Neural progenitor cell (in vitro differentiated cells): ENCODE measurements around the gene DHFR2. TPM values are rescaled to one million over a fixed set of nuclear protein-coding genes. Genes with fewer than 3 reads are reported as not detected.
"Not testable (repeated sequence)": the region's sequence is repeated elsewhere in the genome, so short reads cannot be mapped to it uniquely, and the experiment has no call there.

ENCODE experiments used
- DNase-seq: peaks from one replicate; pipeline ENCODE4 v3.0.0-alpha.2; 2016; ENCODE audit warnings: low spot score
- H2AFZ ChIP-seq: fragments of 200-600 bp; sonication (generic); replicated peaks from 2 replicates; pipeline ENCODE4 v1.6.1; 2016; ENCODE audit warnings: antibody characterized with exemption
- H3F3A ChIP-seq: fragments of 200-600 bp; sonication (generic); 2 replicates; pipeline ENCODE4 v1.6.1; 2016; ENCODE audit warnings: antibody characterized with exemption, low read depth
- H3K27ac ChIP-seq: fragments of 200-600 bp; sonication (generic); 2 replicates; pipeline ENCODE4 v1.5.1; 2016; ENCODE audit warnings: mild to moderate bottlenecking
- H3K27me3 ChIP-seq: fragments of 200-600 bp; sonication (generic); 2 replicates; pipeline ENCODE4 v1.6.1; 2016; ENCODE audit warnings: mild to moderate bottlenecking, moderate library complexity
- H3K36me3 ChIP-seq: fragments of 200-600 bp; sonication (generic); 2 replicates; pipeline ENCODE4 v1.5.1; 2016
- H3K4me1 ChIP-seq: fragments of 200-600 bp; sonication (generic); 2 replicates; pipeline ENCODE4 v1.6.1; 2016; ENCODE audit warnings: mixed run types
- H3K4me2 ChIP-seq: fragments of 200-600 bp; sonication (generic); 2 replicates; pipeline ENCODE4 v1.6.1; 2016
- H3K4me3 ChIP-seq: fragments of 200-600 bp; sonication (generic); 2 replicates; pipeline ENCODE4 v1.5.1; 2016
- H3K79me2 ChIP-seq: fragments of 200-600 bp; sonication (generic); 2 replicates; pipeline ENCODE4 v1.6.1; 2016; ENCODE audit warnings: low read depth
- H3K9ac ChIP-seq: fragments of 200-600 bp; sonication (generic); 2 replicates; pipeline ENCODE4 v1.6.1; 2016
- H3K9me3 ChIP-seq: fragments of 200-600 bp; sonication (generic); 2 replicates; pipeline ENCODE4 v1.5.1; 2016; ENCODE audit warnings: low read depth
- H4K20me1 ChIP-seq: fragments of 200-600 bp; sonication (generic); 2 replicates; pipeline ENCODE4 v1.6.1; 2016; ENCODE audit warnings: low read depth
- H3K27ac Mint-ChIP-seq: 3 replicates; pipeline ENCODE4 v1.8.0; 2021; ENCODE audit warnings: mixed read lengths
- H3K27me3 Mint-ChIP-seq: 2 replicates; pipeline ENCODE4 v1.8.0; 2022; ENCODE audit warnings: low read depth, mild to moderate bottlenecking, inconsistent platforms, moderate library complexity, mixed read lengths; ENCODE audit not compliant: insufficient read depth
- H3K36me3 Mint-ChIP-seq: 3 replicates; pipeline ENCODE4 v1.8.0; 2021; ENCODE audit warnings: mixed read lengths
- H3K4me1 Mint-ChIP-seq: 3 replicates; pipeline ENCODE4 v1.8.0; 2021; ENCODE audit warnings: mixed read lengths
- H3K4me3 Mint-ChIP-seq: 3 replicates; pipeline ENCODE4 v1.8.0; 2021; ENCODE audit warnings: mild to moderate bottlenecking, moderate library complexity, mixed read lengths
- H3K9me3 Mint-ChIP-seq: 3 replicates; pipeline ENCODE4 v1.8.0; 2020; ENCODE audit warnings: mixed read lengths
- EZH2 ChIP-seq: fragments of 200-600 bp; sonication (generic); IDR thresholded peaks from 2 replicates; pipeline ENCODE4 v1.6.1; 2017; ENCODE audit warnings: antibody characterized with exemption, mild to moderate bottlenecking, moderate library complexity
- EZH2phosphoT487 ChIP-seq: fragments of 200-600 bp; sonication (generic); IDR thresholded peaks from 2 replicates; pipeline ENCODE4 v1.6.1; 2017; ENCODE audit warnings: antibody characterized with exemption
- total RNA-seq: library from RNA; depleted of rRNA; stranded (reverse); fragments of >200 nt; gene quantifications from 2 replicates; pipeline ENCODE4 v1.2.3, GENCODE V29; 2015; ENCODE audit warnings: low replicate concordance
- TF ChIP-seq, protein P1 (sequence below): fragments of 200-600 bp; sonication (generic); IDR thresholded peaks from 2 replicates; pipeline ENCODE4 v1.5.1; 2017; ENCODE audit warnings: antibody characterized with exemption, mild to moderate bottlenecking

The DHFR2 gene
- 7.0 and 8.8 TPM in 2 replicates for total RNA-seq

DNA sequence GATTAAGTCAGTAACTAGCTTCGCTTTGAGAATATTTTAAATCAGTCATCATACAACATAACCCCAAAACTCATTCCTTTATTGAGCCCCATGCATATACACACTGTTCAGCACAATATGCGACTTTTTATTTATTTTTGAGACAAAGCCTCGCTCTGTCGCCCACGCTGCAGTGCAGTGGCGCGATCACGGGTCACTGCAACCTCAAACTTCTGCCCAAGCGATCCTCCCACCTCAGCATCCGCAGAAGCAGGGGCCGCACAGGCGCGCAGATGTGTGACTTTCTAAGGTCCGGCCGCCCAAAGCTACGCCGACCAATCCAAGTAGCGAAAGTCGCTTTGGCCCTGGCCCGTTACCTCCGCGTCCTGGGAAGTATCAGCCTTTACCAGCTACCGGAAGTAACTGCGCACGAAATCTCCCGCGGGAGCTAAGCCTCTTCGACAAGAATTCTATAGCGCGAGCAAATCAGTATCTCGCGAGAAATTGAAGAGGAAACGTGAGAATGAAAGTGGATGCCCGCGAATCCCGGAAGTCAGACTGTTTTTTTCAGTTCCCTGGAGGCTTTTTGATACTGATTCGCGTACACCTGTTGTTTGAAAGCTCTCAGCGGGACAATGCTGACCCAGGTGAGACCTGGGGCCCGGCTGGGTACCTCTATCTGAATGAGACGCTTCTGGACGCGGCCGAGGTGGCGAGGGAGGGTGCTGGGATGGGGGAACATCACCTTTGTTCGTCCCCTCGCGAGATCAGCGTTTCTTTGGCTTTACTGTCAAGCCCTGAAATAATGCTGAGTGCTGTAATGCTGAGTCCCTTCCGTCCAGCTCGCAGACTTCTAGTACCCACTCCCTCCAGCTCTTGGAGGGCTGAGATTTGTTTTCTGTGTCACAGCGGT is at the start of gene DHFR2, which contains the start of gene NSUN3:
Gene DHFR2, minus strand, starts transcription at position 404 of the 892 bp plus-strand sequence. CDS start 1,405 bp downstream, outside the sequence.
Gene NSUN3, plus strand, starts transcription at position 549 of the 892 bp plus-strand sequence. Its CDS starts 66 bp downstream, at position 615.
- no peaks in the 10 kb centered on the region for H3K9me3 Mint-ChIP-seq
- Histone ChIP-seq H3K27me3 (no peaks in the 10 kb centered on the region), H2AFZ (peak within 1 kb of the TSS; percentile 94), H3K4me2 (peak within 1 kb of the TSS; percentile 98), H3K9me3 (no peaks in the 10 kb centered on the region), H4K20me1 (no peaks in the 10 kb centered on the region), H3K27ac (peak within 1 kb of the TSS; percentile 96), H3F3A (peaks cover 13% of the 10 kb centered on the region), H3K9ac (peak within 1 kb of the TSS; percentile 95), H3K79me2 (peaks cover 22% of the 10 kb centered on the region), H3K4me3 (peak within 1 kb of the TSS; percentile 74), H3K4me1 (peaks cover 14% of the 10 kb centered on the region), H3K36me3 (no peaks in the 10 kb centered on the region)
- H3K27me3 Mint-ChIP-seq: peaks cover 4% of the 10 kb centered on the region
- peaks cover 12% of the 10 kb centered on the region for H3K36me3 Mint-ChIP-seq
- peak within 1 kb of the TSS; percentile 99 for H3K4me3 Mint-ChIP-seq
- peaks cover 29% of the 10 kb centered on the region for H3K4me1 Mint-ChIP-seq
- TF ChIP-seq, protein P1, sequence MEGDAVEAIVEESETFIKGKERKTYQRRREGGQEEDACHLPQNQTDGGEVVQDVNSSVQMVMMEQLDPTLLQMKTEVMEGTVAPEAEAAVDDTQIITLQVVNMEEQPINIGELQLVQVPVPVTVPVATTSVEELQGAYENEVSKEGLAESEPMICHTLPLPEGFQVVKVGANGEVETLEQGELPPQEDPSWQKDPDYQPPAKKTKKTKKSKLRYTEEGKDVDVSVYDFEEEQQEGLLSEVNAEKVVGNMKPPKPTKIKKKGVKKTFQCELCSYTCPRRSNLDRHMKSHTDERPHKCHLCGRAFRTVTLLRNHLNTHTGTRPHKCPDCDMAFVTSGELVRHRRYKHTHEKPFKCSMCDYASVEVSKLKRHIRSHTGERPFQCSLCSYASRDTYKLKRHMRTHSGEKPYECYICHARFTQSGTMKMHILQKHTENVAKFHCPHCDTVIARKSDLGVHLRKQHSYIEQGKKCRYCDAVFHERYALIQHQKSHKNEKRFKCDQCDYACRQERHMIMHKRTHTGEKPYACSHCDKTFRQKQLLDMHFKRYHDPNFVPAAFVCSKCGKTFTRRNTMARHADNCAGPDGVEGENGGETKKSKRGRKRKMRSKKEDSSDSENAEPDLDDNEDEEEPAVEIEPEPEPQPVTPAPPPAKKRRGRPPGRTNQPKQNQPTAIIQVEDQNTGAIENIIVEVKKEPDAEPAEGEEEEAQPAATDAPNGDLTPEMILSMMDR: no peak
- TF ChIP-seq EZH2 (no peak), EZH2phosphoT487 (no peak)
- DNase-seq: peak; percentile 97
- H3K27ac Mint-ChIP-seq: peak within 1 kb of the TSS; percentile 100

DNA sequence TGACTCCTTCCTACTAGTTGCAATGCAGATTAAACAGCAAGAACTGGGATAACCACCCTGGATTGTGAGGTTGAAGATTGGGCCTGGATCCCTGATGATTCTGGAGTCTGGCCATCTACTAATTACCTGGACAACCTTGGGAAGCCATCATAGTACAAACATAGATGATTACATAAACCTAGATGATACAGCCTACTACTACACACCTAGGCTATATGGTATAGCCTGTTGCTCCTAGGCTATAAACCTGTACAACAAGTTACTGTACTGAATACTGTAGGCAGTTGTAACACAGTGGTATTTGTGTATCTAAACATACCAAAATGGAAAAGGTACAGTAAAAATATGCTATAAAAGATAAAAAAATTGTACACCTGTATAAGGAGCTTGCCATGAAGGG is 48.1 kb upstream of the DHFR2 start:
- H3K27me3 Mint-ChIP-seq: no peaks in the 10 kb centered on the region
- no peaks in the 10 kb centered on the region for H3K36me3 ChIP-seq
- no peak overlapping the region for H3K9ac ChIP-seq
- H3K4me3 Mint-ChIP-seq: no peak overlapping the region
- H3K27me3 ChIP-seq: no peaks in the 10 kb centered on the region
- H3K4me1 ChIP-seq: no peaks in the 10 kb centered on the region
- DNase-seq: no peak
- no peaks in the 10 kb centered on the region for H3K9me3 ChIP-seq
- no peaks in the 10 kb centered on the region for H3F3A ChIP-seq
- peaks cover 10% of the 10 kb centered on the region for H3K36me3 Mint-ChIP-seq
- no peaks in the 10 kb centered on the region for H3K4me1 Mint-ChIP-seq
- no peaks in the 10 kb centered on the region for H4K20me1 ChIP-seq
- no peak overlapping the region for H3K4me3 ChIP-seq
- no peak overlapping the region for H3K27ac ChIP-seq
- H3K79me2 ChIP-seq: no peaks in the 10 kb centered on the region
- no peak overlapping the region for H3K4me2 ChIP-seq
- H3K9me3 Mint-ChIP-seq: no peaks in the 10 kb centered on the region
- TF ChIP-seq EZH2: no peak
- TF ChIP-seq, protein P1: no peak
- no peak overlapping the region for H3K27ac Mint-ChIP-seq
- no peak overlapping the region for H2AFZ ChIP-seq

DNA sequence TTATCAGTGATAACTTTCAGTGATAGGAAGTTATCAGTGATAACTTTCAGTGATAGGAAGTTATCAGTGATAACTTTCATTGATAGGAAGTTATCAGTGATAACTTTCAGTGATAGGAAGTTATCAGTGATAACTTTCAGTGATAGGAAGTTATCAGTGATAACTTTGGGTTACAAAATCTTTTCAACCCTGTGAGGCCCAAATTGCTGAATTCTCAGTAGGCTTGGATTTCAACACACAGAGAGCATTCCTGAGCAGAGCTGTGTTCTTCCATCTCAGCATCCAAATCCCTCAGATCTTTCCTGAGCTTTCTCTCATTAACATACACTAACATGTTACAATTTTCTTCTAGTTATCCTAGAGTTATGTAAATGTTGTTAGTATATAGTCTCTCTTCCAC is 47.5 kb upstream of the DHFR2 start:
- H3K4me3 ChIP-seq, H3K4me1 Mint-ChIP-seq, H3K9ac ChIP-seq, H3K27me3 Mint-ChIP-seq, H3K27ac Mint-ChIP-seq, H2AFZ ChIP-seq, H3F3A ChIP-seq, H3K4me3 Mint-ChIP-seq, H3K4me1 ChIP-seq, H3K4me2 ChIP-seq, H3K36me3 ChIP-seq, H3K9me3 ChIP-seq, H3K27me3 ChIP-seq, DNase-seq, H3K27ac ChIP-seq, H3K79me2 ChIP-seq, H3K9me3 Mint-ChIP-seq, H4K20me1 ChIP-seq, H3K36me3 Mint-ChIP-seq: not testable (repeated sequence)

DNA sequence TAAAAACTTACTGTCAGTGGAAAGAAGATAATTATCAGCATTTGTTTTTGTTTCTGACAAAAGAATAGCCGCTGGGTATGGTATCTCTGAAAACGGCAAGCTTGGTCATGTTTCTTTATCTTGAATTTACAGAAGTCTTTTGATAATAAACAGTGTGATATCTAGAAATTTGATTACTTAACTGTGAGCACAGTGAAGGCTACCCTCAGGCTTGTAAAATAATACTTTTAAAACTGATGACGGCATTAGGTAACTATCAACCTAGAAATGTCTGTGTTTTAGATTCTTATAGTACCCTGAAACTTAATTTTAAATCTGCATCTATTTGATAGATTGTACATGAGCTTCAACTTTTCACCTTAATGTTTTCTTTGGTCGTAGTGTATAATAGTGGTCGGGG is 43.6 kb upstream of the DHFR2 start:
- H3K36me3 ChIP-seq: no peaks in the 10 kb centered on the region
- TF ChIP-seq, protein P1: no peak
- TF ChIP-seq EZH2phosphoT487: no peak
- TF ChIP-seq EZH2: no peak
- H3K27ac ChIP-seq: no peak overlapping the region
- no peak for DNase-seq
- Mint-ChIP-seq H3K27me3 (no peaks in the 10 kb centered on the region), H3K9me3 (no peaks in the 10 kb centered on the region), H3K4me3 (no peak overlapping the region), H3K36me3 (peaks cover 5% of the 10 kb centered on the region), H3K27ac (no peak overlapping the region), H3K4me1 (no peaks in the 10 kb centered on the region)
- no peaks in the 10 kb centered on the region for H3F3A ChIP-seq
- no peak overlapping the region for H3K4me3 ChIP-seq
- H4K20me1 ChIP-seq: no peaks in the 10 kb centered on the region
- H3K9ac ChIP-seq: no peak overlapping the region
- no peak overlapping the region for H3K4me2 ChIP-seq
- no peaks in the 10 kb centered on the region for H3K9me3 ChIP-seq
- no peak overlapping the region for H2AFZ ChIP-seq
- H3K4me1 ChIP-seq: no peaks in the 10 kb centered on the region
- H3K27me3 ChIP-seq: no peaks in the 10 kb centered on the region
- H3K79me2 ChIP-seq: no peaks in the 10 kb centered on the region
